Loucy (cell line): Measurements from ENCODE around the gene OVOL3.
"Not testable (repeated sequence)": the region's sequence is repeated elsewhere in the genome, so short reads cannot be mapped to it uniquely, and the experiment has no call there.

Experiments
- H2AFZ ChIP-seq: fragments of 200-600 bp; sonication (generic); 2 replicates; pipeline ENCODE4 v1.6.0; 2016; ENCODE audit warnings: antibody characterized with exemption, mild to moderate bottlenecking, low read length, moderate library complexity
- H3F3A ChIP-seq: fragments of 200-600 bp; 2 replicates; pipeline ENCODE4 v1.6.0; 2016; ENCODE audit warnings: antibody characterized with exemption, low read depth, mild to moderate bottlenecking
- H3K27me3 ChIP-seq: fragments of 200-600 bp; sonication (generic); 2 replicates; pipeline ENCODE4 v1.6.1; 2014; ENCODE audit warnings: low read length, mild to moderate bottlenecking; ENCODE audit not compliant: insufficient read depth, poor library complexity, severe bottlenecking
- H3K36me3 ChIP-seq: fragments of 200-600 bp; sonication (generic); 2 replicates; pipeline ENCODE4 v1.6.1; 2016; ENCODE audit warnings: low read length; ENCODE audit not compliant: insufficient read depth
- H3K4me1 ChIP-seq: fragments of 200-600 bp; sonication (generic); 2 replicates; pipeline ENCODE4 v1.5.1; 2014; ENCODE audit warnings: low read length, mild to moderate bottlenecking; ENCODE audit not compliant: insufficient read depth, poor library complexity, severe bottlenecking
- H3K4me2 ChIP-seq: fragments of 200-600 bp; sonication (generic); 2 replicates; pipeline ENCODE4 v1.6.0; 2014; ENCODE audit warnings: antibody characterized with exemption, low read length, low read depth, mild to moderate bottlenecking; ENCODE audit not compliant: poor library complexity, severe bottlenecking
- H3K4me3 ChIP-seq: fragments of 200-600 bp; sonication (generic); 2 replicates; pipeline ENCODE4 v1.5.1; 2014; ENCODE audit warnings: low read length, mild to moderate bottlenecking, mixed read lengths; ENCODE audit not compliant: poor library complexity, severe bottlenecking
- H3K79me2 ChIP-seq: fragments of 200-600 bp; sonication (generic); 2 replicates; pipeline ENCODE4 v1.6.1; 2014; ENCODE audit warnings: low read length; ENCODE audit not compliant: insufficient read depth
- H3K9ac ChIP-seq: fragments of 200-600 bp; sonication (generic); 2 replicates; pipeline ENCODE4 v1.6.0; 2014; ENCODE audit warnings: mild to moderate bottlenecking, low read depth, low read length, moderate library complexity; ENCODE audit not compliant: poor library complexity, severe bottlenecking
- H3K9me2 ChIP-seq: fragments of 200-600 bp; sonication (generic); replicated peaks from 2 replicates; pipeline ENCODE4 v1.6.1; 2016; ENCODE audit warnings: low read depth, low read length, mixed read lengths
- H3K9me3 ChIP-seq: fragments of 200-600 bp; sonication (generic); 2 replicates; pipeline ENCODE4 v1.6.1; 2014; ENCODE audit warnings: mild to moderate bottlenecking, antibody characterized with exemption, low read length, low read depth; ENCODE audit not compliant: insufficient read depth
- H4K20me1 ChIP-seq: fragments of 200-600 bp; sonication (generic); 2 replicates; pipeline ENCODE4 v1.6.0; 2014; ENCODE audit warnings: antibody characterized with exemption, low read length, mild to moderate bottlenecking; ENCODE audit not compliant: insufficient read depth, poor library complexity, severe bottlenecking
- EZH2phosphoT487 ChIP-seq: fragments of 200-600 bp; IDR thresholded peaks from 2 replicates; pipeline ENCODE4 v1.6.1; 2018; ENCODE audit warnings: antibody characterized with exemption, mild to moderate bottlenecking, moderate library complexity, borderline replicate concordance
- TF ChIP-seq, protein P1 (sequence below): fragments of 200-600 bp; sonication (generic); conservative IDR thresholded peaks from 2 replicates; pipeline ENCODE4 v1.5.1; 2014; ENCODE audit warnings: mild to moderate bottlenecking, antibody characterized with exemption, low read length

The OVOL3 gene

DNA sequence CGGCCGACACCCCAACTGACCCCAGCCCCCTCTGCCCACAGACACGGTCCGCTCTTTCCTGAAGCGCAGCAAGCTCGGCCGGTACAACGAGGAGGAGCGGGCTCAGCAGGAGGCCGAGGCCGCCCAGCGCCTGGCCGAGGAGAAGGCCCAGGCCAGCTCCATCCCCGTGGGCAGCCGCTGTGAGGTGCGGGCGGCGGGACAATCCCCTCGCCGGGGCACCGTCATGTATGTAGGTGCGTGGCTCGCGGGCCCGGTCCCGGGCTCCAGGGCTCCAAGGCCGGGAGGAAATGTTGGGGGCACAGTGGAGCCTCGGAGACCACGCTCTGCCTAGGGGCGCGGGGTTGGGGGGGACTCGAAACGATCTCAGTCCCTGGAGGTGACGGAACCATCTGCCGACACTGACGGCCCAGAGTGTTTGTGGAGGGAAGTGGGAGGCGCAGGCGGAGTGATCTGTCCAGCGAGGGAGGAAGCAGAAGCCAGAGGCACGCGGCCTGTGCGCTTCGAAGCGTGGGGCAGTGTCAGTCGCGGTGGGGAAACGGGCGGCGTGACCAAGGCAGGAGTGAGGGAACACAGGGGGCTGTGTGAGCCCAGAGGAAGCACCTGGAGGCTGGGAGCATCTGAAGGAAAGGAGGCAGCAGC lies 10.7 kb downstream of the OVOL3 start:
- Histone ChIP-seq H3K4me1 (peaks cover 6% of the 10 kb centered on the region), H3K36me3 (peaks cover 8% of the 10 kb centered on the region; the same call in 1 of the 2 replicates), H3K79me2 (peaks cover 11% of the 10 kb centered on the region; the same call in 1 of the 2 replicates), H3K4me2 (no peak overlapping the region), H3K27me3 (no peaks in the 10 kb centered on the region), H4K20me1 (no peaks in the 10 kb centered on the region), H3K9me2 (no peaks in the 10 kb centered on the region), H3F3A (no peaks in the 10 kb centered on the region), H3K9me3 (no peaks in the 10 kb centered on the region), H2AFZ (no peak overlapping the region), H3K4me3 (no peak overlapping the region), H3K9ac (no peak overlapping the region)
- TF ChIP-seq EZH2phosphoT487: no peak
- TF ChIP-seq, protein P1, sequence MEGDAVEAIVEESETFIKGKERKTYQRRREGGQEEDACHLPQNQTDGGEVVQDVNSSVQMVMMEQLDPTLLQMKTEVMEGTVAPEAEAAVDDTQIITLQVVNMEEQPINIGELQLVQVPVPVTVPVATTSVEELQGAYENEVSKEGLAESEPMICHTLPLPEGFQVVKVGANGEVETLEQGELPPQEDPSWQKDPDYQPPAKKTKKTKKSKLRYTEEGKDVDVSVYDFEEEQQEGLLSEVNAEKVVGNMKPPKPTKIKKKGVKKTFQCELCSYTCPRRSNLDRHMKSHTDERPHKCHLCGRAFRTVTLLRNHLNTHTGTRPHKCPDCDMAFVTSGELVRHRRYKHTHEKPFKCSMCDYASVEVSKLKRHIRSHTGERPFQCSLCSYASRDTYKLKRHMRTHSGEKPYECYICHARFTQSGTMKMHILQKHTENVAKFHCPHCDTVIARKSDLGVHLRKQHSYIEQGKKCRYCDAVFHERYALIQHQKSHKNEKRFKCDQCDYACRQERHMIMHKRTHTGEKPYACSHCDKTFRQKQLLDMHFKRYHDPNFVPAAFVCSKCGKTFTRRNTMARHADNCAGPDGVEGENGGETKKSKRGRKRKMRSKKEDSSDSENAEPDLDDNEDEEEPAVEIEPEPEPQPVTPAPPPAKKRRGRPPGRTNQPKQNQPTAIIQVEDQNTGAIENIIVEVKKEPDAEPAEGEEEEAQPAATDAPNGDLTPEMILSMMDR: no peak

DNA sequence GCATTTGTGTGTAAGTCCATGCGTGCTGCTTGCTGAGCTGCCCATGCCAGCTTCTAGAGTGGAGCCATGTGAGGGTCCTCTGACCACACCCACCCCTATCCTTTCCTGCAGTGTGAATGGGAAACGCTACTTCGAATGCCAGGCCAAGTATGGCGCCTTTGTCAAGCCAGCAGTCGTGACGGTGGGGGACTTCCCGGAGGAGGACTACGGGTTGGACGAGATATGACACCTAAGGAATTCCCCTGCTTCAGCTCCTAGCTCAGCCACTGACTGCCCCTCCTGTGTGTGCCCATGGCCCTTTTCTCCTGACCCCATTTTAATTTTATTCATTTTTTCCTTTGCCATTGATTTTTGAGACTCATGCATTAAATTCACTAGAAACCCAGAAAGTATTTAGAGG lies 14.6 kb downstream of the OVOL3 start:
- H2AFZ ChIP-seq: no peak overlapping the region
- peaks cover 7% of the 10 kb centered on the region for H3K4me1 ChIP-seq
- H4K20me1 ChIP-seq: no peaks in the 10 kb centered on the region
- no peaks in the 10 kb centered on the region for H3K79me2 ChIP-seq
- H3K4me2 ChIP-seq: no peak overlapping the region
- no peaks in the 10 kb centered on the region for H3K9me3 ChIP-seq
- TF ChIP-seq, protein P1: no peak
- no peak for TF ChIP-seq EZH2phosphoT487
- peaks cover 8% of the 10 kb centered on the region; the same call in 1 of the 2 replicates for H3K36me3 ChIP-seq
- no peaks in the 10 kb centered on the region for H3K27me3 ChIP-seq
- H3K4me3 ChIP-seq: no peak overlapping the region
- H3F3A ChIP-seq: peaks cover 7% of the 10 kb centered on the region; the same call in 1 of the 2 replicates
- no peaks in the 10 kb centered on the region for H3K9me2 ChIP-seq
- no peak overlapping the region for H3K9ac ChIP-seq

DNA sequence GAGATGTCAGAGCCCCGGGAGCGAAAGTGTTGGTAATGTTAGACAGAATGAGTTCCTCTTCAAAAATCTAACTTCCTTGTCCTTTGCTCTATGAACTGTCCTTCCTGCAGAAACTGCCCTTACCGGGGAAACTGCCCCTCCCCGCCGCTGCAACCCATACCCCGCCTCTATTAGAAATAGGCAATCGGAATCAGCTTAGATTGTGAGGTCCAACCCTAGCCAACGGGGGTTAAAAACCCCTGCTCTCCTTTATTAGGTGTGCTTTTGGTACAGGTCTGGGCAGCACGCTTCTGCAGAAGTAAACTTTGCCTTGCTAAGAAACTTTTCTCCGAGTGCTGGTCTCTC lies 17.4 kb downstream of the OVOL3 start:
- H2AFZ ChIP-seq: peak overlapping the region; percentile 91
- H3K9ac ChIP-seq: peak overlapping the region; percentile 92
- H3K4me2 ChIP-seq: peak overlapping the region; percentile 85
- peaks cover 7% of the 10 kb centered on the region for H3K4me1 ChIP-seq
- H3K36me3 ChIP-seq: peaks cover 8% of the 10 kb centered on the region; the same call in 1 of the 2 replicates
- no peaks in the 10 kb centered on the region for H3K27me3 ChIP-seq
- H3K9me3 ChIP-seq: no peaks in the 10 kb centered on the region
- peaks cover 7% of the 10 kb centered on the region; the same call in 1 of the 2 replicates for H3F3A ChIP-seq
- H3K4me3 ChIP-seq: peak overlapping the region; percentile 79
- H4K20me1 ChIP-seq: no peaks in the 10 kb centered on the region
- TF ChIP-seq EZH2phosphoT487: no peak
- TF ChIP-seq, protein P1: no peak
- no peaks in the 10 kb centered on the region for H3K79me2 ChIP-seq
- H3K9me2 ChIP-seq: no peaks in the 10 kb centered on the region

DNA sequence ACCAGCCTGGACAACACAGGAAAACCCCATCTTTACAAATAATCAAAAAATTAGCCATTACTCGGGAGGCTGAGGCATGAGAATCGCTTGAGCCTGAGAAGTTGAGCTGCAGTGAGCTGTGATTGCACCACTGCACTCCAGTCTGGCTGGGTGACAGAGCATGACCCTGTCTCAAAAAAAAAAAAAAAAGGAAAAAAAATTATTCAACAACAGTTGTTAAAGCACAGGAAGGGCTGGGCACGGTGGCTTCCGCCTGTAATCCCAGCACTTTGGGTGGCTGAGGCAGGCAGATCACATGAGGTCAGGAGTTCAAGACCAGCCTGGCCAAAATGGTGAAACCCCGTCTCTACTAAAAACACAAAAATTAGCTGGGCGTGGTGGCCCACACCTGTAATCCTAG lies 20.3 kb downstream of the OVOL3 start:
- H3K36me3 ChIP-seq, H3K9ac ChIP-seq, H3K4me3 ChIP-seq, H3K9me2 ChIP-seq, H3K27me3 ChIP-seq, H2AFZ ChIP-seq, H3K4me2 ChIP-seq, H3K9me3 ChIP-seq, H3F3A ChIP-seq, H3K4me1 ChIP-seq, H4K20me1 ChIP-seq, H3K79me2 ChIP-seq: not testable (repeated sequence)

DNA sequence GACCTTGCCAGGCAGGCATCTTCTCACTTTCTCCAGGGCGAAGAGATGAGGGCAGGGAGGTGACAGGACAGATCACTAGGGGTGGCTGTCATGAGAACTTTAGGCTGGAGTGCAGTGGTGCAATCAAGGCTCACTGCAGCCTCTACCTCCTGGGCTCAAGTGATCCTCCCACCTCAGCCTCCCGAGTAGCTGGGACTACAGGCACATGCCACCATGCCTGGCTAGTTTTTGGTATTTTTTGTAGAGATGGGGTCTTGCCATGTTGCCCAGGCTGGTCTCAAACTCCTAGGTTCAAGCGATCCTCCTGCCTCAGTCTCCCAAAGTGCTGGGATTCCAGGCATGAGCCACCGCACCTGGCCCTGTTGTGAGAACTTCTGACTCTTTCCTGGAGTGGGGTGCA lies 23.9 kb downstream of the OVOL3 start:
- not testable (repeated sequence) for H3K27me3 ChIP-seq, H2AFZ ChIP-seq

More for the DNA sequence above, 23.9 kb downstream of the OVOL3 start:
- H3K9me2 ChIP-seq, H3K9ac ChIP-seq, H4K20me1 ChIP-seq, H3K36me3 ChIP-seq, H3K4me3 ChIP-seq, H3F3A ChIP-seq, H3K9me3 ChIP-seq, H3K4me2 ChIP-seq, H3K4me1 ChIP-seq, H3K79me2 ChIP-seq: not testable (repeated sequence)
